Vagina (tissue), 2 donors: Measurements from ENCODE around the gene ANKRD11.
"Not testable (repeated sequence)": the region's sequence is repeated elsewhere in the genome, so short reads cannot be mapped to it uniquely, and the experiment has no call there.

Source experiments
- POLR2AphosphoS5 ChIP-seq, 2 donors: sonication (generic); formaldehyde crosslinking; IDR thresholded peaks; one replicate each; pipeline ENCODE4 v1.9.0; 2017; ENCODE audit warnings: antibody characterized with exemption in 2 of 2, mild to moderate bottlenecking in 2 of 2, low read depth in 1 of 2; ENCODE audit not compliant: insufficient read depth in 1 of 2
- TF ChIP-seq, protein P1 (sequence below), 3 experiments: fragments of 450-650 bp in 2 of 3; fragments of 200-600 bp in 1 of 3; sonication (generic) in 1 of 3; IDR thresholded peaks; one replicate each; pipeline ENCODE4 v1.5.1; 2017 to 2019; ENCODE audit warnings: antibody characterized with exemption in 3 of 3, mild to moderate bottlenecking in 2 of 3, moderate library complexity in 2 of 3

DNA sequence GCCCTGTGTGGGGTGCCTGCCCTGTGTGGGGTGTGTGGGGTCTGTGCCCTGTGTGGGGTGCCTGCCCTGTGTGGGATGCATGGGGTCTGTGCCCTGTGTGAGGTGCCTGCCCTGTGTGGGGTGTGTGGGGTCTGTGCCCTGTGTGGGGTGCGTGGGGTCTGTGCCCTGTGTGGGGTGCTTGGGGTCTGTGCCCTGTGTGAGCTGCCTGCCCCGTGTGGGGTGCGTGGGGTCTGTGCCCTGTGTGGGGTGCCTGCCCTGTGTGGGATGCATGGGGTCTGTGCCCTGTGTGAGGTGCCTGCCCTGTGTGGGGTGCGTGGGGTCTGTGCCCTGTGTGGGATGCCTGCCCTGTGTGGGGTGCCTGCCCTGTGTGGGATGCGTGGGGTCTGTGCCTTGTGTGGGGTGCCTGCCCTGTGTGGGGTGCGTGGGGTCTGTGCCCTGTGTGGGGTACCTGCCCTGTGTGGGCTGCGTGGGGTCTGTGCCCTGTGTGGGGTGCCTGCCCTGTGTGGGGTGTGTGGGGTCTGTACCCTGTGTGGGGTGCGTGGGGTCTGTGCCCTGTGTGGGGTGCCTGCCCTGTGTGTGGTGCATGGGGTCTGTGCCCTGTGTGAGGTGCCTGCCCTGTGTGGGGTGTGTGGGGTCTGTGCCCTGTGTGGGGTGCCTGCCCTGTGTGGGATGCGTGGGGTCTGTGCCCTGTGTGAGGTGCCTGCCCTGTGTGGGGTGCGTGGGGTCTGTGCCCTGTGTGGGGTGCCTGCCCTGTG lies 190.8 kb downstream of the ANKRD11 start:
- not testable (repeated sequence) for TF ChIP-seq POLR2AphosphoS5 (IDR thresholded peaks at IDR 0.05; ENCODE audit: insufficient read depth in 1 of 2, low read depth in 1 of 2)
- TF ChIP-seq, protein P1, sequence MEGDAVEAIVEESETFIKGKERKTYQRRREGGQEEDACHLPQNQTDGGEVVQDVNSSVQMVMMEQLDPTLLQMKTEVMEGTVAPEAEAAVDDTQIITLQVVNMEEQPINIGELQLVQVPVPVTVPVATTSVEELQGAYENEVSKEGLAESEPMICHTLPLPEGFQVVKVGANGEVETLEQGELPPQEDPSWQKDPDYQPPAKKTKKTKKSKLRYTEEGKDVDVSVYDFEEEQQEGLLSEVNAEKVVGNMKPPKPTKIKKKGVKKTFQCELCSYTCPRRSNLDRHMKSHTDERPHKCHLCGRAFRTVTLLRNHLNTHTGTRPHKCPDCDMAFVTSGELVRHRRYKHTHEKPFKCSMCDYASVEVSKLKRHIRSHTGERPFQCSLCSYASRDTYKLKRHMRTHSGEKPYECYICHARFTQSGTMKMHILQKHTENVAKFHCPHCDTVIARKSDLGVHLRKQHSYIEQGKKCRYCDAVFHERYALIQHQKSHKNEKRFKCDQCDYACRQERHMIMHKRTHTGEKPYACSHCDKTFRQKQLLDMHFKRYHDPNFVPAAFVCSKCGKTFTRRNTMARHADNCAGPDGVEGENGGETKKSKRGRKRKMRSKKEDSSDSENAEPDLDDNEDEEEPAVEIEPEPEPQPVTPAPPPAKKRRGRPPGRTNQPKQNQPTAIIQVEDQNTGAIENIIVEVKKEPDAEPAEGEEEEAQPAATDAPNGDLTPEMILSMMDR (IDR thresholded peaks at IDR 0.05), result not testable (repeated sequence)
